ENCODE results near the gene ZMIZ1. TPM values are rescaled to one million over a fixed set of nuclear protein-coding genes. Genes with fewer than 3 reads are reported as not detected.

The ZMIZ1 gene
- total and polyA plus RNA-seq, 7 experiments from 2014 or later = 1.8 to 57.2 (median 14.2) TPM

- no peaks in the 10 kb centered on the region for H3K36me3 ChIP-seq (ENCODE audit: control insufficient read depth in 2 of 3, insufficient read depth in 3 of 3, low read length in 3 of 3)
- peaks cover 0 to 9% of the 10 kb centered on the region in 2 donors for H3K4me1 ChIP-seq (ENCODE audit: control insufficient read depth in 2 of 2, insufficient read depth in 2 of 2, low read length in 2 of 2)
- H3K27ac Mint-ChIP-seq = peak overlapping the region in 1 of 9 donors; percentile 68
- H3K36me3 Mint-ChIP-seq = peaks cover 0 to 4% (median 0%) of the 10 kb centered on the region in 5 donors
- intact Hi-C loops (cut with micrococcal nuclease) = loop anchor here in 1 of 2 donors (2.0 kb wide), 1 partner anchor 21 kb away; no protein-coding TSS in a partner anchor
- ATAC-seq (no peak), DNase-seq (no peak)
- peaks cover 15 to 34% (median 19%) of the 10 kb centered on the region in 7 donors for H3K4me1 Mint-ChIP-seq
- H3K4me3 Mint-ChIP-seq = no peak overlapping the region
- ChIA-PET POLR2A (no interaction called here), CTCF (no interaction called here)
- no peaks in the 10 kb centered on the region for H3K9me3 Mint-ChIP-seq
- no peak overlapping the region for H3K27ac ChIP-seq (ENCODE audit: low read depth, low read length)
- no peaks in the 10 kb centered on the region for H3K27me3 Mint-ChIP-seq
- H3K27me3 ChIP-seq (ENCODE audit: control insufficient read depth in 2 of 2, insufficient read depth in 2 of 2, low read length in 2 of 2) = no peaks in the 10 kb centered on the region
- no peak overlapping the region for H3K4me3 ChIP-seq (ENCODE audit: low read length)
- H3K9me3 ChIP-seq (ENCODE audit: control insufficient read depth in 2 of 3, low read length in 3 of 3) = no peaks in the 10 kb centered on the region
Observed at GRCh38 chr10:79238158-79238520, 169.4 kb downstream of the ZMIZ1 start.

DNA sequence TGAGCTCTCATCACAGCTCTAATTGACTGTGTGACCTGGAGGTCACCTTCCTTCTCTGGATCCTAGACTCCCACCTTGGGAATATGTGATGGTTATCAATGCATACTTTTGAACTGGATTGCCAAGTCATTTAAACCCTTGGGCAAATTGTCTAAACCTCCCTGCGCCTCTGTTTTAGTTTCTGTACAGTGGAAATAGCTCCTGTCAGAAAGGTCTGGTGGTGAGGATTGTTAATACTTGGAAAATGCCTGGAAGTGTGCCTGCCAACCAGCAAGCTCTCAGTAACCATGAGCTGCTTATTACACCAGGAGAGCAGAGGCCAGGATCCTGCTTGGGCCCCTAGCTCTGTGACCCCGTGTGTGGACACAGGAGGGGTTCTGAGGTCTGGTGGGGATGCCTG is 169.8 kb downstream of the ZMIZ1 start:
- CTCF ChIA-PET = no interaction called here
- H3K36me3 Mint-ChIP-seq = peaks cover 0 to 4% (median 0%) of the 10 kb centered on the region in 5 donors
- no peak overlapping the region for H3K4me3 ChIP-seq (ENCODE audit: low read length)
- peaks cover 0 to 9% of the 10 kb centered on the region in 2 donors for H3K4me1 ChIP-seq (ENCODE audit: control insufficient read depth in 2 of 2, insufficient read depth in 2 of 2, low read length in 2 of 2)
- H3K27ac Mint-ChIP-seq = no peak overlapping the region
- no peak for ATAC-seq
- no peak for DNase-seq
- H3K9me3 Mint-ChIP-seq = no peaks in the 10 kb centered on the region
- H3K4me3 Mint-ChIP-seq = no peak overlapping the region
- no peaks in the 10 kb centered on the region for H3K36me3 ChIP-seq (ENCODE audit: control insufficient read depth in 2 of 3, insufficient read depth in 3 of 3, low read length in 3 of 3)
- no peaks in the 10 kb centered on the region for H3K27me3 ChIP-seq (ENCODE audit: control insufficient read depth in 2 of 2, insufficient read depth in 2 of 2, low read length in 2 of 2)
- POLR2A ChIA-PET = no interaction called here
- H3K4me1 Mint-ChIP-seq = peaks cover 15 to 34% (median 19%) of the 10 kb centered on the region in 7 donors
- intact Hi-C loops (cut with micrococcal nuclease) = loop anchor here in 1 of 2 donors (2.0 kb wide), 1 partner anchor 20 kb away; no protein-coding TSS in a partner anchor
- no peaks in the 10 kb centered on the region for H3K27me3 Mint-ChIP-seq
- no peak overlapping the region for H3K27ac ChIP-seq (ENCODE audit: low read depth, low read length)
- no peaks in the 10 kb centered on the region for H3K9me3 ChIP-seq (ENCODE audit: control insufficient read depth in 2 of 3, low read length in 3 of 3)

- Histone ChIP-seq H3K4me1 (ENCODE audit: control insufficient read depth in 2 of 2, insufficient read depth in 2 of 2, low read length in 2 of 2) (peaks cover 6 to 16% of the 10 kb centered on the region in 2 donors), H3K36me3 (ENCODE audit: control insufficient read depth in 2 of 3, insufficient read depth in 3 of 3, low read length in 3 of 3) (no peaks in the 10 kb centered on the region), H3K27ac (ENCODE audit: low read depth, low read length) (no peak overlapping the region), H3K27me3 (ENCODE audit: control insufficient read depth in 2 of 2, insufficient read depth in 2 of 2, low read length in 2 of 2) (no peaks in the 10 kb centered on the region), H3K4me3 (ENCODE audit: low read length) (no peak overlapping the region), H3K9me3 (ENCODE audit: control insufficient read depth in 2 of 3, low read length in 3 of 3) (no peaks in the 10 kb centered on the region)
- DNase-seq (peak in 1 of 9 donors; percentile 36), ATAC-seq (peak; percentile 50)
- Mint-ChIP-seq H3K36me3 (peaks cover 0 to 4% (median 0%) of the 10 kb centered on the region in 5 donors), H3K27ac (no peak overlapping the region), H3K27me3 (no peaks in the 10 kb centered on the region), H3K4me3 (no peak overlapping the region), H3K4me1 (peaks cover 21 to 38% (median 26%) of the 10 kb centered on the region in 7 donors), H3K9me3 (no peaks in the 10 kb centered on the region)
- ChIA-PET POLR2A (no interaction called here), CTCF (no interaction called here)
- intact Hi-C loops (cut with micrococcal nuclease) = loop anchor here in 1 of 2 donors (2.0 kb wide), 1 partner anchor 19 kb away; no protein-coding TSS in a partner anchor
Observed at GRCh38 chr10:79239275-79239779, 170.6 kb downstream of the ZMIZ1 start.

- H3K27ac Mint-ChIP-seq = peak overlapping the region in 2 of 9 donors; percentile 20 to 28
- intact Hi-C loops (cut with micrococcal nuclease) = loop anchor here (2.0 to 5.0 kb wide), 4 partner anchors 19 to 962 kb away; partner anchors contain the start of gene ZCCHC24 (in 1 of the 2)
- POLR2A ChIA-PET = no interaction called here
Observed at GRCh38 chr10:79239924-79240581, 171.3 kb downstream of the ZMIZ1 start.

GRCh38 chr10:79241629-79241989 is 172.8 kb downstream of the ZMIZ1 start:
- Histone ChIP-seq H3K36me3 (ENCODE audit: control insufficient read depth in 2 of 3, insufficient read depth in 3 of 3, low read length in 3 of 3) (no peaks in the 10 kb centered on the region), H3K9me3 (ENCODE audit: control insufficient read depth in 2 of 3, low read length in 3 of 3) (no peaks in the 10 kb centered on the region), H3K27ac (ENCODE audit: low read depth, low read length) (no peak overlapping the region), H3K4me1 (ENCODE audit: control insufficient read depth in 2 of 2, insufficient read depth in 2 of 2, low read length in 2 of 2) (peaks cover 27 to 29% of the 10 kb centered on the region in 2 donors), H3K27me3 (ENCODE audit: control insufficient read depth in 2 of 2, insufficient read depth in 2 of 2, low read length in 2 of 2) (no peaks in the 10 kb centered on the region), H3K4me3 (ENCODE audit: low read length) (peak overlapping the region; percentile 44)
- no peak for ATAC-seq
- peaks cover 0 to 3% (median 0%) of the 10 kb centered on the region in 5 donors for H3K36me3 Mint-ChIP-seq
- ChIA-PET POLR2A (interaction anchor here (0.6 kb wide), 1 partner anchor 190 kb away, joined by 5 read pairs; no protein-coding TSS in a partner anchor), CTCF (interaction anchor here (0.6 to 0.7 kb wide), 2 partner anchors 1195 to 1207 kb away, joined by 3 read pairs; no protein-coding TSS in a partner anchor)
- peak overlapping the region; percentile 80 to 87 (median 83) for H3K4me3 Mint-ChIP-seq
- peak overlapping the region in 5 of 9 donors; percentile 51 to 85 (median 65) for H3K27ac Mint-ChIP-seq
- no peak for DNase-seq
- H3K27me3 Mint-ChIP-seq = no peaks in the 10 kb centered on the region
- H3K9me3 Mint-ChIP-seq = no peaks in the 10 kb centered on the region
- H3K4me1 Mint-ChIP-seq = peaks cover 39 to 58% (median 42%) of the 10 kb centered on the region in 7 donors
- intact Hi-C loops (cut with micrococcal nuclease) = loop anchor here (5.0 kb wide), 3 partner anchors 206 to 961 kb away; partner anchors contain the start of gene ZCCHC24 (in 1 of the 2)

More at GRCh38 chr10:79239924-79240581, 171.3 kb downstream of the ZMIZ1 start:
- Mint-ChIP-seq H3K36me3 (no peaks in the 10 kb centered on the region), H3K4me1 (peaks cover 28 to 46% (median 33%) of the 10 kb centered on the region in 7 donors), H3K9me3 (no peaks in the 10 kb centered on the region), H3K27me3 (no peaks in the 10 kb centered on the region), H3K4me3 (peak overlapping the region in 5 of 10 donors; percentile 4 to 60 (median 53))
- CTCF ChIA-PET = no interaction called here
- H3K27me3 ChIP-seq (ENCODE audit: control insufficient read depth in 2 of 2, insufficient read depth in 2 of 2, low read length in 2 of 2) = no peaks in the 10 kb centered on the region
- ATAC-seq (no peak), DNase-seq (no peak)
- no peak overlapping the region for H3K27ac ChIP-seq (ENCODE audit: low read depth, low read length)
- H3K36me3 ChIP-seq (ENCODE audit: control insufficient read depth in 2 of 3, insufficient read depth in 3 of 3, low read length in 3 of 3) = no peaks in the 10 kb centered on the region
- H3K9me3 ChIP-seq (ENCODE audit: control insufficient read depth in 2 of 3, low read length in 3 of 3) = no peaks in the 10 kb centered on the region
- H3K4me1 ChIP-seq (ENCODE audit: control insufficient read depth in 2 of 2, insufficient read depth in 2 of 2, low read length in 2 of 2) = peaks cover 13 to 22% of the 10 kb centered on the region in 2 donors
- H3K4me3 ChIP-seq (ENCODE audit: low read length) = no peak overlapping the region

DNA sequence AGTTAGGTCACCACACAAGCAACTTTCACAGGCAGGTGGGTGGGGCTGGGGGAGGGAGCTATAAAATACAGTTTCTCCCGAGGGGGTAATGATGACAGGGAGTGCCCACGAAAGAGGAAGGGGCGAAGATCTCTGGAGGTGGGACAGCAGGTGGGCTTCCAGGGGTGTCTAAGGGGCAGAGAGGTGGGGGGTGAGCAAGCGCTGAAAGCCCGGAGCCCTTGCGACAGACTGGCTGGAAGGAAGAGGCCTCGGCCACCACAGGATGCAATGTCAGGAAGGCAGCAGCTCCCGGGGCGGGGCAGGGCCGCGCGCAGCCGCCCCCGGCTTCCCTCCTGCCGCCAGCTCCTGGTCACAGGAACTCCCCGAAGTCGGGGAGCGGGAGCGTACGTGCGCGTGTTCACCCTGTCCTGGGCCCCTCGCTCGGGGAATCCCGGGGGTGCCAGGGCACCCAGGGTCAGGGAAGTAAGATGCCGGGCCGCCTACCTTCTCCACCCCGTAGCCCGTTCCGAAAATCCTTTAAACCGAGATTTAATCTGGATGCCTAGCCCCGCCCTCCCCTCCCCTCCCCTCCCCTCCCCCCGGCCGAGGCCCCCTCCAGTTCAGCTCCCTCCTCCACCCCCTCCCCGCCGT is 173.3 kb downstream of the ZMIZ1 start:
- no peak overlapping the region for H3K27ac ChIP-seq (ENCODE audit: low read depth, low read length)
- ATAC-seq (peak; percentile 63), DNase-seq (peak in 3 of 9 donors; percentile 29 to 84 (median 31))
- POLR2A ChIA-PET = interaction anchor here (0.6 kb wide), 1 partner anchor 190 kb away, joined by 5 read pairs; no protein-coding TSS in a partner anchor
- H3K36me3 ChIP-seq (ENCODE audit: control insufficient read depth in 2 of 3, insufficient read depth in 3 of 3, low read length in 3 of 3) = no peaks in the 10 kb centered on the region
- H3K36me3 Mint-ChIP-seq = peaks cover 0 to 3% (median 0%) of the 10 kb centered on the region in 5 donors
- CTCF ChIA-PET = interaction anchor here (0.6 kb wide), 2 partner anchors 106 to 1195 kb away, joined by 3 read pairs; partner anchors contain the start of gene PPIF
- peak overlapping the region; percentile 80 to 87 (median 83) for H3K4me3 Mint-ChIP-seq
- peaks cover 27 to 33% of the 10 kb centered on the region in 2 donors for H3K4me1 ChIP-seq (ENCODE audit: control insufficient read depth in 2 of 2, insufficient read depth in 2 of 2, low read length in 2 of 2)
- no peaks in the 10 kb centered on the region for H3K27me3 ChIP-seq (ENCODE audit: control insufficient read depth in 2 of 2, insufficient read depth in 2 of 2, low read length in 2 of 2)
- H3K9me3 ChIP-seq (ENCODE audit: control insufficient read depth in 2 of 3, low read length in 3 of 3) = no peaks in the 10 kb centered on the region
- intact Hi-C loops (cut with micrococcal nuclease) = loop anchor here (1.0 to 5.0 kb wide), 11 partner anchors 44 to 1213 kb away; partner anchors contain the start of genes ZCCHC24 (in 2 of the 2), POLR3A (in 1 of the 2) and ZMIZ1 (in 1 of the 2)
- no peaks in the 10 kb centered on the region for H3K27me3 Mint-ChIP-seq
- H3K27ac Mint-ChIP-seq = peak overlapping the region in 5 of 9 donors; percentile 51 to 85 (median 65)
- H3K4me3 ChIP-seq (ENCODE audit: low read length) = peak overlapping the region; percentile 44
- H3K4me1 Mint-ChIP-seq = peaks cover 37 to 57% (median 39%) of the 10 kb centered on the region in 7 donors
- no peaks in the 10 kb centered on the region for H3K9me3 Mint-ChIP-seq
